ENCODE data around the gene SRGAP3.

The SRGAP3 gene

GRCh38 chr3:9015250-9015649 lies 234.2 kb downstream of the SRGAP3 start:
- no peak for DNase-seq (ENCODE audit: insufficient read length)
- no peak for FAIRE-seq
- TF ChIP-seq POLR2A (IDR thresholded peaks at IDR 0.05; ENCODE audit: low read depth, low read length) (no peak), POLR2AphosphoS5 (IDR thresholded peaks at IDR 0.05; ENCODE audit: low read depth, low read length) (no peak), TAF1 (IDR thresholded peaks at IDR 0.05; ENCODE audit: borderline replicate concordance, low read depth, low read length) (no peak)

- DNase-seq (ENCODE audit: insufficient read length) (no peak), FAIRE-seq (no peak)
- TF ChIP-seq POLR2A (IDR thresholded peaks at IDR 0.05; ENCODE audit: low read depth, low read length) (no peak), TAF1 (IDR thresholded peaks at IDR 0.05; ENCODE audit: borderline replicate concordance, low read depth, low read length) (no peak), POLR2AphosphoS5 (IDR thresholded peaks at IDR 0.05; ENCODE audit: low read depth, low read length) (no peak)
Measured at GRCh38 chr3:9013782-9014563, 235.5 kb downstream of the SRGAP3 start.

- TF ChIP-seq POLR2A (IDR thresholded peaks at IDR 0.05; ENCODE audit: low read depth, low read length) = no peak
- TF ChIP-seq TAF1 (IDR thresholded peaks at IDR 0.05; ENCODE audit: borderline replicate concordance, low read depth, low read length) = no peak
- TF ChIP-seq POLR2AphosphoS5 (IDR thresholded peaks at IDR 0.05; ENCODE audit: low read depth, low read length) = no peak
- FAIRE-seq (no peak), DNase-seq (ENCODE audit: insufficient read length) (no peak)
Measured at GRCh38 chr3:9012521-9012920, 236.9 kb downstream of the SRGAP3 start.

GRCh38 chr3:9009976-9010545 lies 239.4 kb downstream of the SRGAP3 start:
- DNase-seq (ENCODE audit: insufficient read length) (no peak), FAIRE-seq (no peak)
- TF ChIP-seq POLR2AphosphoS5 (IDR thresholded peaks at IDR 0.05; ENCODE audit: low read depth, low read length) = no peak
- TF ChIP-seq POLR2A (IDR thresholded peaks at IDR 0.05; ENCODE audit: low read depth, low read length) = no peak
- no peak for TF ChIP-seq TAF1 (IDR thresholded peaks at IDR 0.05; ENCODE audit: borderline replicate concordance, low read depth, low read length)

- DNase-seq (ENCODE audit: insufficient read length) (no peak), FAIRE-seq (no peak)
- no peak for TF ChIP-seq POLR2AphosphoS5 (IDR thresholded peaks at IDR 0.05; ENCODE audit: low read depth, low read length)
- TF ChIP-seq TAF1 (IDR thresholded peaks at IDR 0.05; ENCODE audit: borderline replicate concordance, low read depth, low read length) = no peak
- TF ChIP-seq POLR2A (IDR thresholded peaks at IDR 0.05; ENCODE audit: low read depth, low read length) = no peak
Measured at GRCh38 chr3:9008550-9009255, 240.7 kb downstream of the SRGAP3 start.

GRCh38 chr3:9007928-9008327 lies 241.5 kb downstream of the SRGAP3 start:
- TF ChIP-seq TAF1 (IDR thresholded peaks at IDR 0.05; ENCODE audit: borderline replicate concordance, low read depth, low read length) = no peak
- no peak for TF ChIP-seq POLR2AphosphoS5 (IDR thresholded peaks at IDR 0.05; ENCODE audit: low read depth, low read length)
- TF ChIP-seq POLR2A (IDR thresholded peaks at IDR 0.05; ENCODE audit: low read depth, low read length) = no peak
- FAIRE-seq (no peak), DNase-seq (ENCODE audit: insufficient read length) (no peak)

GRCh38 chr3:9007213-9007612 lies 242.2 kb downstream of the SRGAP3 start:
- TF ChIP-seq TAF1 (IDR thresholded peaks at IDR 0.05; ENCODE audit: borderline replicate concordance, low read depth, low read length) (no peak), POLR2AphosphoS5 (IDR thresholded peaks at IDR 0.05; ENCODE audit: low read depth, low read length) (no peak), POLR2A (IDR thresholded peaks at IDR 0.05; ENCODE audit: low read depth, low read length) (no peak)
- FAIRE-seq = no peak
- no peak for DNase-seq (ENCODE audit: insufficient read length)

- no peak for TF ChIP-seq POLR2AphosphoS5 (IDR thresholded peaks at IDR 0.05; ENCODE audit: low read depth, low read length)
- TF ChIP-seq POLR2A (IDR thresholded peaks at IDR 0.05; ENCODE audit: low read depth, low read length) = no peak
- TF ChIP-seq TAF1 (IDR thresholded peaks at IDR 0.05; ENCODE audit: borderline replicate concordance, low read depth, low read length) = no peak
- FAIRE-seq (no peak), DNase-seq (ENCODE audit: insufficient read length) (no peak)
Measured at GRCh38 chr3:9000041-9000440, 249.4 kb downstream of the SRGAP3 start.

GRCh38 chr3:8997151-8997550 lies 252.3 kb downstream of the SRGAP3 start:
- DNase-seq (ENCODE audit: insufficient read length) = no peak
- no peak for FAIRE-seq

GRCh38 chr3:8996681-8997121 lies 252.7 kb downstream of the SRGAP3 start:
- no peak for FAIRE-seq

More at GRCh38 chr3:8997151-8997550, 252.3 kb downstream of the SRGAP3 start:
- TF ChIP-seq TAF1 (IDR thresholded peaks at IDR 0.05; ENCODE audit: borderline replicate concordance, low read depth, low read length) (no peak), POLR2A (IDR thresholded peaks at IDR 0.05; ENCODE audit: low read depth, low read length) (no peak)

GRCh38 chr3:8996216-8996615 lies 253.2 kb downstream of the SRGAP3 start:
- FAIRE-seq = no peak
- DNase-seq (ENCODE audit: insufficient read length) = no peak
- TF ChIP-seq POLR2AphosphoS5 (IDR thresholded peaks at IDR 0.05; ENCODE audit: low read depth, low read length) (no peak), TAF1 (IDR thresholded peaks at IDR 0.05; ENCODE audit: borderline replicate concordance, low read depth, low read length) (no peak), POLR2A (IDR thresholded peaks at IDR 0.05; ENCODE audit: low read depth, low read length) (no peak)

More at GRCh38 chr3:8996681-8997121, 252.7 kb downstream of the SRGAP3 start:
- TF ChIP-seq POLR2AphosphoS5 (IDR thresholded peaks at IDR 0.05; ENCODE audit: low read depth, low read length) = no peak
- TF ChIP-seq POLR2A (IDR thresholded peaks at IDR 0.05; ENCODE audit: low read depth, low read length) = no peak
- no peak for TF ChIP-seq TAF1 (IDR thresholded peaks at IDR 0.05; ENCODE audit: borderline replicate concordance, low read depth, low read length)
- DNase-seq (ENCODE audit: insufficient read length) = no peak
